VCaP (cell line): ENCODE data around the gene SHKBP1.
"Not testable (repeated sequence)": the region's sequence is repeated elsewhere in the genome, so short reads cannot be mapped to it uniquely, and the experiment has no call there.

ENCODE experiments used
- H3K27ac ChIP-seq: fragments of 450-650 bp; 2 replicates; pipeline ENCODE4 v1.5.1; 2017
- CTCF ChIP-seq: fragments of 450-650 bp; conservative IDR thresholded peaks from 2 replicates; pipeline ENCODE4 v1.5.1; 2017; ENCODE audit warnings: mild to moderate bottlenecking, moderate library complexity

SHKBP1 gene

GRCh38 chr19:40588926-40589569, 12.4 kb downstream of the SHKBP1 start:
- no peak for TF ChIP-seq CTCF
- H3K27ac ChIP-seq = no peak overlapping the region

DNA sequence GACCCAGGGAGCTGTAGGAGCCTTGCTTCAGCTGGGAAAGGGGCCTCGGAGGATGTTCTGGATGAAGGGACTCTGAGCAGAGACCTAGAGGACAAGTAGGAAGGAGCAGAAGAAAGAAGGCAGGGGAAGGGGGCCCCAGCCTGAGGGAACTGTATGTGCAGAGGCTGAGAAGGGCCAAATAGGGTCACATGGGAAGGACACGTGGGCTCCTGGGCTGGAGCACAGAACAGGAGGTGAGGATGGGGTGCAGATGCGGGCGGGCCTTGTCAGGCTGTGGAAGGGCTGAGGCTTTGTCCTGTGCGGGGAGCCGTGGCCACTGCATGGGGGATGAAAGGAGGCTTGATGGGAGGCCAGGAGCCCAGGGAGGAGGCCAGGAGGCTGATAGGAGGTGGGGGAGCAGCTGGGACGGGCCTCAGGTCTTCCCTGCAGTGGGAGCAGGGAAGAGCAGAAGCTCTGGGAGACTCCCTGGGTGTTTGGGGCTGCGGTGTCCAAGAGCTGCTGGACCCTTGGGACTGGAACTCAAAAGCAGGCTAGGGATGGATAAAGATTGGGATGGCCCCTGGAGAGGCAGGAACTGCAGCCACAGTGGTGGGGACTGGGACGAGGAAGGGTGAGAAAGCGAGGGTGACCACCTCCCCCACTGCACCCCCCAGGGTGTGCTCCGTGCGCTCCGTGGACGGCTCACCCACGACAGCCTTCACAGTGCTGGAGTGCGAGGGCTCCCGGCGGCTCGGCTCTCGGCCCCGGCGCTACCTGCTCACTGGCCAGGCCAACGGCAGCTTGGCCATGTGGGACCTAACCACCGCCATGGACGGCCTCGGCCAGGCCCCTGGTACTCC, 13.1 kb downstream of the SHKBP1 start:
- H3K27ac ChIP-seq = no peak overlapping the region
- TF ChIP-seq CTCF = no peak

DNA sequence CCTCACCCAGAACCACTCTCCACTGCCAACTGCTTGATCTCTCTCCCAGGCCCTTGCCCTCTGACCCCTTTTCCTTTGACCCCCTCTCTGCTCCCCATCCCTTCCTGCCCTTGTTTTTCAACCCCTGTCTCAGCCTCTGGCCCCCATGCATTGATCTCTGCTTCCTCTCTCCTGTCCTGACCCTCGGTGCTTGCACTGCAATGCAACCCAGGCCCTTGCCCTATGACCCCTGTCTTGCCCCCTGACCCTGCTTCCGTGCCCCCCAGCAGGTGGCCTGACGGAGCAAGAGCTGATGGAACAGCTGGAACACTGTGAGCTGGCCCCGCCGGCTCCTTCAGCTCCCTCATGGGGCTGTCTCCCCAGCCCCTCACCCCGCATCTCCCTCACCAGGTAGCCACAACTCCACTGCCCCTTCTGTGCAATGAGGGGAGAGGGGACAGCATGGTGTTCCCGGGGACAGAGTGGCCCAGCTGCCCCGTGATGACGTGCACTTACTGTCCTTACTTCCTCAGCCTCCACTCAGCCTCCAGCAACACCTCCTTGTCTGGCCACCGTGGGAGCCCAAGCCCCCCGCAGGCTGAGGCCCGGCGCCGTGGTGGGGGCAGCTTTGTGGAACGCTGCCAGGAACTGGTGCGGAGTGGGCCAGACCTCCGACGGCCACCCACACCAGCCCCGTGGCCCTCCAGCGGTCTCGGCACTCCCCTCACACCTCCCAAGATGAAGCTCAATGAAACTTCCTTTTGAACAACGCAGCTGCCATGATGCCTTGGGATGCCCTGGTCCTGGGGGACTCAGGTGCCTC, 14.0 kb downstream of the SHKBP1 start:
- H3K27ac ChIP-seq = no peak overlapping the region
- no peak for TF ChIP-seq CTCF

GRCh38 chr19:40591724-40592123, 15.1 kb downstream of the SHKBP1 start:
- H3K27ac ChIP-seq = not testable (repeated sequence)

DNA sequence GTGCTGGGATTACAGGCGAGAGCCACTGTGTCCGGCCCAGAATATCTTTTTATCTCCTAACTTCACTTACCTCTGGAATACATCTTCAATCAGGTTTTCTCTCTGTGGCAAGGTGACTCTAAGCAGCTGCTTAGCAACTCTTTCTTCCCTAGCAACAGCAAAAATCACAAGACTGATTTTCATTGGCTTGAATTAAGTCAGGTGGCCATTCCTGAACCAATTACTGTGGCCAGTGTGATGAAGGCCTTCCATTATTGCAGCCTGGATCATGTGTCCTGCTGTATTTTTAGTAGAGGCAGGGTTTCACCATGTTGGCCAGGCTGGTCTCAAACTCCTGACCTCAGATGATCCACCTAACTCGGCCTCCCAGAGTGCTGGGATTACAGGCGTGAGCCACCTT, 15.5 kb downstream of the SHKBP1 start:
- TF ChIP-seq CTCF = no peak
- no peak overlapping the region for H3K27ac ChIP-seq

DNA sequence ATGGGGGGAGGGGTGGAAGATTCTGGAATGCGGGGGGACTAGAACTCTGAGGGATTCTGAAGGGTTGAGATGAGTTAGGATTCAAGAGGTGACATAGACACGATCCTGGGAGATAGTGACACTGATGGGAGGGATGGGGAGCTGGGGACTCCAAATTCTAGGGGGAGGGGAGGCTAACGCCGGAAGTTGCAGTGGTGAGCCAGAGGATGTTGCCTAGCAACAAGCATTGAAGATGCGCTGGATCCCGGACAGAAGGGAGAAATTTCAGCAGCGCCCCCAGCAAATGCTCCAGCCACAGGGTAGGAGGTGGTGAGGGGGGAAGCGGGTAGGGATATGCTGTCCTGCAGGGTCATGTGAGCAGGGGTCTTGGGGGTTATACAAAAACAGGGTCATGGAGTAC, 17.6 kb downstream of the SHKBP1 start:
- H3K27ac ChIP-seq = no peak overlapping the region
- no peak for TF ChIP-seq CTCF

GRCh38 chr19:40594657-40595091, 18.0 kb downstream of the SHKBP1 start:
- H3K27ac ChIP-seq = no peak overlapping the region
- no peak for TF ChIP-seq CTCF
